K562 (cell line): ENCODE results near the gene SLC6A1.

Source experiments
- CAMTA2 ChIP-seq: fragments of 250-450 bp; sonication (Bioruptor Pico); conservative IDR thresholded peaks from 2 replicates; pipeline ENCODE4 v1.5.1; 2022
- CTCF ChIP-seq, 3 experiments: IDR thresholded peaks in 2 of 3; conservative IDR thresholded peaks in 1 of 3; 2 replicates each; pipeline ENCODE4 v1.5.1; 2011 to 2012; ENCODE audit warnings: low read length in 3 of 3, mild to moderate bottlenecking in 3 of 3, control low read depth in 2 of 3, improper control_type of control experiment in 1 of 3, inconsistent platforms in 1 of 3, low read depth in 1 of 3, mixed read lengths in 1 of 3, moderate library complexity in 1 of 3; ENCODE audit not compliant: insufficient read depth in 2 of 3
- ELK1 ChIP-seq: sonication (generic); formaldehyde crosslinking; IDR thresholded peaks from 2 replicates; pipeline ENCODE4 v1.8.1; 2022; ENCODE audit warnings: missing genetic modification reagents
- GABPA ChIP-seq: fragments of 200-800 bp; sonication (Bioruptor generic); conservative IDR thresholded peaks from 2 replicates; pipeline ENCODE4 v1.6.1; 2016; ENCODE audit warnings: low read depth, missing genetic modification characterization, missing compliant biosample characterization
- MAX ChIP-seq: sonication (generic); formaldehyde crosslinking; IDR thresholded peaks from 2 replicates; pipeline ENCODE4 v1.9.0; 2022; ENCODE audit warnings: mild to moderate bottlenecking, missing genetic modification reagents
- MAZ ChIP-seq, 2 experiments: fragments of 450-650 bp in 1 of 2; sonication (generic) in 1 of 2; formaldehyde crosslinking; IDR thresholded peaks in 1 of 2; conservative IDR thresholded peaks in 1 of 2; 2 replicates each; pipeline versions ENCODE4 v1.4.0 to v1.5.0; 2020; ENCODE audit warnings: mild to moderate bottlenecking in 1 of 2, missing genetic modification reagents in 1 of 2
- SREBF1 ChIP-seq: fragments of 150-350 bp; IDR thresholded peaks from 2 replicates; pipeline ENCODE4 v1.6.1; 2014; ENCODE audit warnings: antibody characterized with exemption, low read depth, low read length, borderline replicate concordance
- TCF7L2 ChIP-seq: fragments of 150-350 bp; IDR thresholded peaks from 2 replicates; pipeline ENCODE4 v1.6.1; 2016; ENCODE audit warnings: low read depth, mild to moderate bottlenecking, low read length, moderate library complexity
- USF2 ChIP-seq: sonication (generic); formaldehyde crosslinking; IDR thresholded peaks from 2 replicates; pipeline ENCODE4 v1.5.0; 2020; ENCODE audit warnings: missing genetic modification reagents
- ZNF12 ChIP-seq: sonication (generic); formaldehyde crosslinking; IDR thresholded peaks from 2 replicates; pipeline ENCODE4 v1.4.0; 2020; ENCODE audit warnings: mild to moderate bottlenecking, missing genetic modification reagents

GRCh38 chr3:11010426-11011165 is 18.0 kb downstream of the SLC6A1 start:
- TF ChIP-seq CTCF (IDR thresholded peaks at IDR 0.05 in 2 of 3, conservative IDR thresholded peaks at IDR 0.05 in 1 of 3; ENCODE audit: insufficient read depth in 2 of 3, low read depth in 1 of 3, low read length in 3 of 3) (no peak), ZNF12 (CRISPR knock-in tag) (no peak), CAMTA2 (CRISPR knock-in tag) (no peak), GABPA (tag) (no peak), MAZ (CRISPR knock-in tag; conservative IDR thresholded peaks at IDR 0.05 in 1 of 2, IDR thresholded peaks at IDR 0.05 in 1 of 2) (no peak), TCF7L2 (no peak), ELK1 (no peak), MAX (CRISPR knock-in tag) (no peak), USF2 (no peak), SREBF1 (no peak)
